ENCODE measurements around the gene EXD2. TPM values are rescaled to one million over a fixed set of nuclear protein-coding genes. Genes with fewer than 3 reads are reported as not detected.
"Not testable (repeated sequence)": the region's sequence is repeated elsewhere in the genome, so short reads cannot be mapped to it uniquely, and the experiment has no call there.

The EXD2 gene
- total and polyA plus RNA-seq, 5 donors = 12.0 to 22.1 (median 18.8) TPM

- WGBS = 32% methylated on average over 4 of the region's 4 CpGs
- no peak overlapping the region for H3K4me3 ChIP-seq (ENCODE audit: low read length)
- intact Hi-C loops (cut with DNase I) = no loop called here
- DNase-seq = peak in 1 of 3 donors; percentile 21
- H3K4me1 ChIP-seq (ENCODE audit: control insufficient read depth, insufficient read depth, low read length) = peaks cover 3% of the 10 kb centered on the region
- peak overlapping the region; percentile 41 for H3K27ac ChIP-seq (ENCODE audit: low read length)
- H3K27me3 ChIP-seq (ENCODE audit: control insufficient read depth, insufficient read depth) = no peaks in the 10 kb centered on the region
- H3K9me3 ChIP-seq (ENCODE audit: control insufficient read depth, low read length) = no peaks in the 10 kb centered on the region
- peak in 1 of 2 donors; percentile 12 for ATAC-seq
These were observed 36.5 kb upstream of the EXD2 start for GRCh38 chr14:69154779-69155178.

DNA sequence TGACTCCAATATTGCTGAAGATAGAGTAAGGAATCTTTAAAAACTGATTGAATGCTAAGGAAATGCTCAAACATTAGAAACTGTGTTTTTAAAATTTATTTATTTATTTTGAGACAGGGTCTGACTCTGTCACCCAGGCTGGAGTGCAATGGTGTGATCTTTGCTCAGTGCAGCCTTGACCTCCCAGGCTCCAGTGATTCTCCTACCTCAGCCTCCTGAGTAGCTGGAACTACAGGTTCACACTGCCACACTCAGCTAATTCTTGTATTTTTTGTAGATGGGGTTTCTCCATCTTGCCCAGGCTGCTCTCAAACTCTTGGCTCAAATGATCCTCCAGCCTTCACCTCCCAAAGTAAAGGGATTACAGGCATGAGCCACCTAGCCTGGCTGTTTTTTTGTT, 35.1 kb upstream of the EXD2 start:
- Histone ChIP-seq H3K9me3 (ENCODE audit: control insufficient read depth, low read length) (no peaks in the 10 kb centered on the region), H3K4me3 (ENCODE audit: low read length) (no peak overlapping the region), H3K27ac (ENCODE audit: low read length) (no peak overlapping the region), H3K27me3 (ENCODE audit: control insufficient read depth, insufficient read depth) (no peaks in the 10 kb centered on the region), H3K4me1 (ENCODE audit: control insufficient read depth, insufficient read depth, low read length) (no peaks in the 10 kb centered on the region)
- ATAC-seq (no peak), DNase-seq (no peak)
- intact Hi-C loops (cut with DNase I) = no loop called here

GRCh38 chr14:69161590-69161989, 29.7 kb upstream of the EXD2 start:
- intact Hi-C loops (cut with DNase I) = no loop called here
- Histone ChIP-seq H3K9me3 (ENCODE audit: control insufficient read depth, low read length) (no peaks in the 10 kb centered on the region), H3K27me3 (ENCODE audit: control insufficient read depth, insufficient read depth) (no peaks in the 10 kb centered on the region), H3K4me1 (ENCODE audit: control insufficient read depth, insufficient read depth, low read length) (no peaks in the 10 kb centered on the region), H3K27ac (ENCODE audit: low read length) (no peak overlapping the region), H3K4me3 (ENCODE audit: low read length) (no peak overlapping the region)
- WGBS = 77% methylated on average over 1 of the region's 1 CpG
- DNase-seq (no peak), ATAC-seq (no peak)

DNA sequence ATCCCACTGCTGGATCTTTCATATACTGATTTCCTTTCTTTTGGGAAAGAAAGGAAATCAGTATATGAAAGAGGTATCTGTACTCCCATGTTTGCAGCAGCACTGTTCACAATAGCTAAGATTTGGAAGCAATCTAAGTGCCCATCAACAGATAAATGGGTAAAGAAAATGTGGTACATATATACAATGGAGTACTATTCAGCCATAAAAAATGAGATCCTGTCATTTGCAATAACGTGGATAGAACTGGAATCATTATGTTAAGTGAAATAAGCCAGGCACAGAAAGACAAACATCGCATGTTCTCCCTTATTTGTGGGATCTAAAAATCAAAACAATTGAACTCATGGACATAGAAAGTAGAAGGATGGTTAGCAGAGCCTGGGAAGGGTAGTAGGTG, 25.5 kb upstream of the EXD2 start:
- H3K4me1 ChIP-seq (ENCODE audit: control insufficient read depth, insufficient read depth, low read length); DNase-seq; H3K27ac ChIP-seq (ENCODE audit: low read length); ATAC-seq; intact Hi-C loops (cut with DNase I); H3K27me3 ChIP-seq (ENCODE audit: control insufficient read depth, insufficient read depth); H3K9me3 ChIP-seq (ENCODE audit: control insufficient read depth, low read length); H3K4me3 ChIP-seq (ENCODE audit: low read length): not testable (repeated sequence)
- 86% methylated on average over 2 of the region's 2 CpGs for WGBS

DNA sequence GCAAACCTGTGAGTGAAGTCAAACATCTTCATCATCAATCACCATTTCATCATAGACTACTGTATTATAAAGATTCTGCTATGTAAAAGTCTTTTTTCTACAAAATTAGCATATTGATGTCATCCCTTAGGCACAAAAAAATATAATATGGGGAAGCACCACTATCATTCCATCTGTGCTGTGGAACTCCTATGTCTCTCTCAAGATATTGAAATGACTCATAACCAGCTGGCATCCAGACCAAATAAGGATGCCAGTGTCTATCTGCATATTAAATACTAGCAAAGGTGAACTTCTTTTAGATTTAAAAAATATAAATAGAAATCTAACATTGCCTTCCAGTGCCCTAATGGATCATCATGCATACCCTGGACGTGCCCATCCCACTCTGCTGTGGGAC, 20.5 kb upstream of the EXD2 start:
- ATAC-seq (no peak), DNase-seq (no peak)
- no peak overlapping the region for H3K27ac ChIP-seq (ENCODE audit: low read length)
- no peaks in the 10 kb centered on the region for H3K4me1 ChIP-seq (ENCODE audit: control insufficient read depth, insufficient read depth, low read length)
- H3K9me3 ChIP-seq (ENCODE audit: control insufficient read depth, low read length) = no peaks in the 10 kb centered on the region
- intact Hi-C loops (cut with DNase I) = no loop called here
- no peak overlapping the region for H3K4me3 ChIP-seq (ENCODE audit: low read length)
- no peaks in the 10 kb centered on the region for H3K27me3 ChIP-seq (ENCODE audit: control insufficient read depth, insufficient read depth)
- 83% methylated on average over 1 of the region's 1 CpG for WGBS

GRCh38 chr14:69171569-69171968, 19.7 kb upstream of the EXD2 start:
- no peaks in the 10 kb centered on the region for H3K4me1 ChIP-seq (ENCODE audit: control insufficient read depth, insufficient read depth, low read length)

DNA sequence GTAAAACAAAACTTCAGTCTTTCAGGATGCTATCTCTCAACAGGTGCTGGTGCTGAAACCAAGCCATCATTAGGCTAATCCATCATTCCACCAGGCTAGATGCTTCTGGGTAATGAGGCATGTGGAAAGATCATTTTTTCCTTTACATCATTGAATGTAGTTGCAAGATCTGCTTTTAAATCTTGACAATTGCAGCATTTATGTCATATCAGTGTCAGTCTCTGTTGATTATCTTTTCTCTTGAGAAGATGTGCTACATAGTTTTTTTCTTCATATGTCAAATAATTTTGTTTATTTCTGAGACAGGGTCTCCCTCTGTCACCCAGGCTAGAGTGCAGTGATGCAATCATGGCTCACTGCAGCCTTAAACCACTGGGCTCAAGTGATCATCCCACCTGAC, 16.2 kb upstream of the EXD2 start:
- no peaks in the 10 kb centered on the region for H3K27me3 ChIP-seq (ENCODE audit: control insufficient read depth, insufficient read depth)
- ATAC-seq (no peak), DNase-seq (no peak)
- no peak overlapping the region for H3K27ac ChIP-seq (ENCODE audit: low read length)
- no peaks in the 10 kb centered on the region for H3K9me3 ChIP-seq (ENCODE audit: control insufficient read depth, low read length)
- no peak overlapping the region for H3K4me3 ChIP-seq (ENCODE audit: low read length)
- H3K4me1 ChIP-seq (ENCODE audit: control insufficient read depth, insufficient read depth, low read length) = no peaks in the 10 kb centered on the region
- intact Hi-C loops (cut with DNase I) = no loop called here

More at GRCh38 chr14:69171569-69171968, 19.7 kb upstream of the EXD2 start:
- no peaks in the 10 kb centered on the region for H3K27me3 ChIP-seq (ENCODE audit: control insufficient read depth, insufficient read depth)
- ATAC-seq (no peak), DNase-seq (no peak)
- intact Hi-C loops (cut with DNase I) = no loop called here
- H3K27ac ChIP-seq (ENCODE audit: low read length) = no peak overlapping the region
- no peaks in the 10 kb centered on the region for H3K9me3 ChIP-seq (ENCODE audit: control insufficient read depth, low read length)
- 91% methylated on average over 2 of the region's 2 CpGs for WGBS
- no peak overlapping the region for H3K4me3 ChIP-seq (ENCODE audit: low read length)

DNA sequence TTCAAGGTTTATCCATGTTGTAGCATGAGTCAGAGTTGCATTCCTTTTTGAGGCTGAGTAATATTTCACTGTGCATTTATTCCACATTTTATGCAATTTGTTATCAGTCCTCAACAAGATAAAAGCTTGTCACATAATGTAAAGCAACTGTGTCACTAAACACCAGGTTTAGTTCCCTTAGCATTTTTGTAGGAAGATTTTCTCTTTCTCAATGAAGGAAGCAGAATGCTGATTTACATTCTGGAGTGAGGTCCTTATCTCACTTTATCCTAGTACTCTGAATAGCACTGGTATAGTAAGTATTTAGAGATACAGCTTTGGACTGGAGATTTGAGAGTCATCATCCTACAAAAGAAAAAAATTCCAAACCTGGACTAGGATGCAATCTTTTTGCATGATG, 9.8 kb upstream of the EXD2 start:
- Histone ChIP-seq H3K9me3 (ENCODE audit: control insufficient read depth, low read length) (no peaks in the 10 kb centered on the region), H3K4me3 (ENCODE audit: low read length) (no peak overlapping the region), H3K27me3 (ENCODE audit: control insufficient read depth, insufficient read depth) (no peaks in the 10 kb centered on the region), H3K4me1 (ENCODE audit: control insufficient read depth, insufficient read depth, low read length) (no peaks in the 10 kb centered on the region), H3K27ac (ENCODE audit: low read length) (no peak overlapping the region)
- intact Hi-C loops (cut with DNase I) = no loop called here
- DNase-seq (no peak), ATAC-seq (no peak)

- DNase-seq; H3K27ac ChIP-seq (ENCODE audit: low read length); H3K4me3 ChIP-seq (ENCODE audit: low read length); H3K9me3 ChIP-seq (ENCODE audit: control insufficient read depth, low read length); intact Hi-C loops (cut with DNase I); ATAC-seq; H3K27me3 ChIP-seq (ENCODE audit: control insufficient read depth, insufficient read depth); H3K4me1 ChIP-seq (ENCODE audit: control insufficient read depth, insufficient read depth, low read length): not testable (repeated sequence)
- whole genome bisulfite sequencing = 91% methylated on average over 1 of the region's 1 CpG
These were observed 8.7 kb upstream of the EXD2 start for GRCh38 chr14:69182580-69182979.

DNA sequence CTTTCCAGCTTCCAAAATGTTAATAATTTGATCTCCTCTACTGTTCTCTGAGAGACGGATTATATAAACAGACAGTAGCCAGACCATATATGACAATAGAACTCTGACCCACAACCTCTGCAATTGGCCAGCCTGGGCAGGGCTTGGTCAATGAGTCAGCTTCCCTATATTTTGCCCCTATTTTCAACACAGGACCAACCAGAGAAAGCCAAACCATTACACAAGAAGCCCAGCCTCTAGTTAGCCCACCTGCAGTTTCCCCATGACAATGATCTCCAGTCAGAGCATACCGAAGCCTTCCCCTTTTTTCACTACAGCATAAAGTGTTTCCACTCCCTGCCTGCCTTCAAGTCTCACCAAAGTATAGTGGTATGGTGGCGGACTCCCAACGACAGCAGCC, 7.6 kb upstream of the EXD2 start:
- no peak for ATAC-seq
- 61% methylated on average over 4 of the region's 4 CpGs for WGBS
- intact Hi-C loops (cut with DNase I) = no loop called here

GRCh38 chr14:69190191-69190590, 1.1 kb upstream of the EXD2 start:
- DNase-seq = no peak
- 92% methylated on average over 2 of the region's 2 CpGs for WGBS
- Histone ChIP-seq H3K27me3 (ENCODE audit: control insufficient read depth, insufficient read depth) (no peaks in the 10 kb centered on the region), H3K4me3 (ENCODE audit: low read length) (no peak overlapping the region), H3K4me1 (ENCODE audit: control insufficient read depth, insufficient read depth, low read length) (no peaks in the 10 kb centered on the region), H3K9me3 (ENCODE audit: control insufficient read depth, low read length) (no peaks in the 10 kb centered on the region), H3K27ac (ENCODE audit: low read length) (no peak overlapping the region)
- no peak for ATAC-seq
- intact Hi-C loops (cut with DNase I) = no loop called here

More for the DNA sequence above, 7.6 kb upstream of the EXD2 start:
- H3K4me1 ChIP-seq (ENCODE audit: control insufficient read depth, insufficient read depth, low read length) = no peaks in the 10 kb centered on the region
- DNase-seq = no peak
- no peaks in the 10 kb centered on the region for H3K9me3 ChIP-seq (ENCODE audit: control insufficient read depth, low read length)
- no peaks in the 10 kb centered on the region for H3K27me3 ChIP-seq (ENCODE audit: control insufficient read depth, insufficient read depth)
- H3K4me3 ChIP-seq (ENCODE audit: low read length) = no peak overlapping the region
- no peak overlapping the region for H3K27ac ChIP-seq (ENCODE audit: low read length)

DNA sequence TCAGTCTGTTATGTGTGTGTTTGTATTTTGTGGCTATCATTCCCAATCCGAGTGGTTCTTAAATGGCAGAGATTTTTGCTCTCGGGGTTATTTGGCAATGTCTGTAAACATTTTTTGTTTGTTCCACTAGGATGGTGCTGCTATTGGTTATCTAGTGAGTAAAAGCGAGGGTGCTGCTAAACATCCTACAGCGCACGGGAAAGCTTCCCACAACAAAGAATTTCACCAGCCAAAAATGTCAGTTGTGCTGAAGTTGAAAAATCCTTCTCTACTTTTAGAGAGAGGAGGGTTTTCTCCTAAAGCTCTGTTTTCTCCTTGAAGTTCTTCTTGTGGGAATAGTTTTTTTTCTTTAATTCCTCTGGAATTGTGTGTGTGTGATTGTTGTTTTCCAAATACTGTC, 2.4 kb downstream of the EXD2 start:
- Histone ChIP-seq H3K4me3 (ENCODE audit: low read length) (no peak overlapping the region), H3K4me1 (ENCODE audit: control insufficient read depth, insufficient read depth, low read length) (no peaks in the 10 kb centered on the region), H3K27me3 (ENCODE audit: control insufficient read depth, insufficient read depth) (no peaks in the 10 kb centered on the region), H3K9me3 (ENCODE audit: control insufficient read depth, low read length) (no peaks in the 10 kb centered on the region), H3K27ac (ENCODE audit: low read length) (no peak overlapping the region)
- no peak for DNase-seq
- 92% methylated on average over 5 of the region's 5 CpGs for WGBS
- intact Hi-C loops (cut with DNase I) = no loop called here
- ATAC-seq = no peak
